ENCODE data around the gene TRIM33.

TRIM33 gene

GRCh38 chr1:114349891-114350605, 161.0 kb downstream of the TRIM33 start:
- no peak for DNase-seq (ENCODE audit: low read depth)
- no peak overlapping the region for H3K4me3 ChIP-seq (ENCODE audit: low read length)
- no peak for TF ChIP-seq CTCF (conservative IDR thresholded peaks at IDR 0.05; ENCODE audit: low read length)

- no peak for TF ChIP-seq CTCF (conservative IDR thresholded peaks at IDR 0.05; ENCODE audit: low read length)
- no peak for DNase-seq (ENCODE audit: low read depth)
- no peak overlapping the region for H3K4me3 ChIP-seq (ENCODE audit: low read length)
Observed at GRCh38 chr1:114347431-114348209, 163.4 kb downstream of the TRIM33 start.

DNA sequence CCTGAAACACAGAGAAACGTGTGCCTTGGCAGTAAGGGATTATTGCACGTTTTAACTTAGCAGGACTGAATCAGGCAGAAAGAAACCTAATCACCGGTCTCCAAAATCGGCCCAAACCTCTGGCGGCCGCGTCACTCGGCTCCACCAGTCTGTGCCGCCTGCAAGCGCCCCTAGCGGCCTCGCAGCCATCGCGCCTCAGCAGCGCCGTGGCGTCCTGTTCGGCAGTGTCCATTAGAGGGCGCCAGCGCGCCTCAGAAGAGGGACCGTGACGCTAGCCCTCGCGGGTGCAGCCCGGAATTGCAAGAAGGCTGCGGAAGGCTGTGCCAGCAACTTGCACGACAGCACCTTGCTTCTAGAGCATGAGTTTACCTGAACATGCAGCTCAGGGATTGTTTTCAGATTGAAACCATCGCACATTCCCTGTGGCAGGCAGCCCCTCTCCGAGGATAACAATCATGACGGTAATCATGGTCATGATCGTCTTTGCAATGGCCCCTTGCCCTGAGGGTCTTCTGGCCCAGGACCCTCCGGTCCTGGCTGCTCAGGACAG, 164.4 kb downstream of the TRIM33 start:
- H3K4me3 ChIP-seq (ENCODE audit: low read length) = peak overlapping the region; percentile 61
- TF ChIP-seq CTCF (conservative IDR thresholded peaks at IDR 0.05; ENCODE audit: low read length) = peak; percentile 100
- peak; percentile 88 for DNase-seq (ENCODE audit: low read depth)

GRCh38 chr1:114345930-114346479, 165.0 kb downstream of the TRIM33 start:
- DNase-seq (ENCODE audit: low read depth) = no peak
- no peak for TF ChIP-seq CTCF (conservative IDR thresholded peaks at IDR 0.05; ENCODE audit: low read length)
- peak overlapping the region; percentile 61 for H3K4me3 ChIP-seq (ENCODE audit: low read length)

DNA sequence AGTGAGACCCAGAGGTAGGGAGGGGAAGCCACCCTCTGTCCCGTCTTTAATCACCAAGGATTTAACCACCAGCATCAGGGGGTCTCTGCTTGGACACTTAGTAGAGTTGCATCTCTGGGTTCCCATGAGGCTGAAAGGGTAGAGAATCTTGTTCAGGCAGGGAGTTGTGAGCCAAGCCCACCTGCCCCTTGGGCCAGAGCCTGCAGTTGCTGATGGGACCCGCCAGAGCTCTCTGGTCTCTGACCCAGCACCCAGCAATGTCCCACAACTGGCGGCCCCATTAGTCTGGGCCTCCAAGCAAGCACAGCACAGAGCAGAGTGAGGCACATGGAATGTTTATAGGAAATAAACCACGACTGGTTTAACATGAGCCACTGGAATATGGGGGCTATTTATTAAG, 166.3 kb downstream of the TRIM33 start:
- no peak overlapping the region for H3K4me3 ChIP-seq (ENCODE audit: low read length)
- TF ChIP-seq CTCF (conservative IDR thresholded peaks at IDR 0.05; ENCODE audit: low read length) = no peak
- DNase-seq (ENCODE audit: low read depth) = no peak

Measured in AG10803 (cell line).